Measurements from ENCODE around the gene LAMA3. TPM values are rescaled to one million over a fixed set of nuclear protein-coding genes. Genes with fewer than 3 reads are reported as not detected.

The LAMA3 gene
- total RNA-seq, 1 donor from 2014 or later: 106 TPM

DNA sequence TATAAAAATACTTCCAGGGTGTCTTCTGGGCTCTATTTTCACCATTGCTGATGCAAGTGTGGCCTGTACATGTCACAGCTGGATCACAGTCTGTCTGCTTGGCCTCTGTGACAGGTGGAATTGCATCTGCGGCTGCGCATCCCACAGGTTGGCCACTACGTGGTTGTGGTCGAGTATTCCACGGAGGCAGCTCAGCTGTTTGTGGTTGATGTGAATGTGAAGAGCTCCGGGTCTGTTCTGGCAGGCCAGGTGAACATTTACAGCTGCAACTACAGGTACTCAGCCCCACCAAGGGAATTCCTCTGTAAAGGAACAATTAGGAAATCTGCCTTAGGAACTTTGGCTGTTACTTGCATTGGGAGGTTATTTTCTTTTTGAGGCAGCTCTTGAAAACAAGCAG is 144.5 kb downstream of the LAMA3 start:
- no peak overlapping the region for H3K4me3 ChIP-seq
- H3K4me1 ChIP-seq: peaks cover 6% of the 10 kb centered on the region
- peak overlapping the region; percentile 49 for H3K27ac ChIP-seq
- DNase-seq (ENCODE audit: extremely low spot score in 2 of 2): no peak
- peaks cover 0 to 8% of the 10 kb centered on the region in 2 donors for H3K36me3 ChIP-seq
- no peaks in the 10 kb centered on the region for H3K27me3 ChIP-seq
- H3K9me3 ChIP-seq: no peaks in the 10 kb centered on the region
- TF ChIP-seq POLR2AphosphoS5 (IDR thresholded peaks at IDR 0.05; ENCODE audit: insufficient read depth in 1 of 2, low read depth in 1 of 2) (no peak), POLR2A (IDR thresholded peaks at IDR 0.05) (no peak), CTCF (IDR thresholded peaks at IDR 0.05) (no peak)
- intact Hi-C loops (cut with DNase I): loop anchor here (5.0 kb wide), 1 partner anchor 44 kb away; no protein-coding TSS in a partner anchor

GRCh38 chr18:23835091-23835490 is 145.8 kb downstream of the LAMA3 start:
- Histone ChIP-seq H3K9me3 (no peaks in the 10 kb centered on the region), H3K36me3 (peaks cover 0 to 8% of the 10 kb centered on the region in 2 donors), H3K27ac (peak overlapping the region; percentile 49), H3K27me3 (no peaks in the 10 kb centered on the region), H3K4me1 (peaks cover 17% of the 10 kb centered on the region), H3K4me3 (no peak overlapping the region)
- intact Hi-C loops (cut with DNase I): no loop called here
- DNase-seq (ENCODE audit: extremely low spot score in 2 of 2): no peak
- TF ChIP-seq POLR2AphosphoS5 (IDR thresholded peaks at IDR 0.05; ENCODE audit: insufficient read depth in 1 of 2, low read depth in 1 of 2) (peak in 1 of 2 donors; percentile 5), CTCF (IDR thresholded peaks at IDR 0.05) (no peak)

- no peaks in the 10 kb centered on the region for H3K9me3 ChIP-seq
- DNase-seq (ENCODE audit: extremely low spot score in 2 of 2): no peak
- peak; percentile 6 to 19 for TF ChIP-seq POLR2AphosphoS5 (IDR thresholded peaks at IDR 0.05; ENCODE audit: insufficient read depth in 1 of 2, low read depth in 1 of 2)
- TF ChIP-seq CTCF (IDR thresholded peaks at IDR 0.05): no peak
- TF ChIP-seq POLR2A (IDR thresholded peaks at IDR 0.05): no peak
- peaks cover 0 to 8% of the 10 kb centered on the region in 2 donors for H3K36me3 ChIP-seq
- intact Hi-C loops (cut with DNase I): no loop called here
- H3K27ac ChIP-seq: peak overlapping the region; percentile 49
- no peaks in the 10 kb centered on the region for H3K27me3 ChIP-seq
- H3K4me1 ChIP-seq: peaks cover 17% of the 10 kb centered on the region
- no peak overlapping the region for H3K4me3 ChIP-seq
Observed at GRCh38 chr18:23835506-23835905, 146.3 kb downstream of the LAMA3 start.

DNA sequence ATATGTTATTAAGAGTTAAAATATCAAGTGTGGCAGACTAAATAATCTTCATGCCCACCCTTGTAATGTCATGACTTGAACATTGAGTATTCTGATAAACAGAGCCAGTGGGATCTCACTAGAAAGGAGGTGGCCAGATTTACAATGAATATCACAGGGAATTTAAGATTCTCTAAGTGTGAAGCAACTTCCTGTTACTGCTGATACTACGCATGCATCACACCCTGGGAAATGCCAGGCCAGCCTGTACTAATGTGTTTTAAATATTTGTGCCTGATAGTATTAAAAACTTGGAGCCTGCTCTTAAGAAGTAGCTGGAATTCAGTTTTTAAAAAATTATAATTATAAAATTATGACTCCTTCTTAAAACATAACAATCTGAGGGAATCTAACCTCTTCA is 148.3 kb downstream of the LAMA3 start:
- intact Hi-C loops (cut with DNase I): no loop called here

More for the DNA sequence above, 148.3 kb downstream of the LAMA3 start:
- DNase-seq (ENCODE audit: extremely low spot score in 2 of 2): no peak
- H3K36me3 ChIP-seq: peaks cover 0 to 16% of the 10 kb centered on the region in 2 donors
- H3K27me3 ChIP-seq: no peaks in the 10 kb centered on the region
- H3K4me3 ChIP-seq: no peak overlapping the region
- peaks cover 17% of the 10 kb centered on the region for H3K4me1 ChIP-seq
- H3K27ac ChIP-seq: peak overlapping the region; percentile 12
- H3K9me3 ChIP-seq: no peaks in the 10 kb centered on the region
- TF ChIP-seq POLR2A (IDR thresholded peaks at IDR 0.05): no peak
- no peak for TF ChIP-seq POLR2AphosphoS5 (IDR thresholded peaks at IDR 0.05; ENCODE audit: insufficient read depth in 1 of 2, low read depth in 1 of 2)
- no peak for TF ChIP-seq CTCF (IDR thresholded peaks at IDR 0.05)
